Measurements from ENCODE around the gene RABL3. TPM values are rescaled to one million over a fixed set of nuclear protein-coding genes. Genes with fewer than 3 reads are reported as not detected.

Gene RABL3
- polyA plus RNA-seq, 1 of the 3 experiments (the other 2 are of a cell fraction) = 2.2 TPM

GRCh38 chr3:120775411-120775810 lies 33.1 kb upstream of the RABL3 start:
- H3K36me3 ChIP-seq (replicated peaks in 1 of 2; ENCODE audit: control insufficient read depth in 1 of 2, insufficient read depth in 2 of 2, low read length in 1 of 2) = peaks cover 35 to 54% of the 10 kb centered on the region in 2 experiments
- TF ChIP-seq CHD2 (IDR thresholded peaks at IDR 0.05; ENCODE audit: low read length, partially characterized antibody) (no peak), GATA2 (CRISPR knock-in tag; IDR thresholded peaks at IDR 0.05) (no peak), IRF3 (IDR thresholded peaks at IDR 0.05; ENCODE audit: low read depth, low read length) (no peak), EP300 (IDR thresholded peaks at IDR 0.05; ENCODE audit: borderline replicate concordance in 1 of 2, low read depth in 1 of 2, low read length in 1 of 2) (no peak)
- H3K4me3 ChIP-seq (ENCODE audit: low read depth in 2 of 2, low read length in 1 of 2) = no peak overlapping the region
- DNase-seq = no peak
- no peaks in the 10 kb centered on the region for H3K27me3 ChIP-seq (ENCODE audit: insufficient read depth)
- no peaks in the 10 kb centered on the region for H4K20me1 ChIP-seq (ENCODE audit: insufficient read depth)
- WGBS (ENCODE audit: low lambda C conversion rate) = 97% methylated on average over 4 of the region's 4 CpGs
- no peak overlapping the region for H3K27ac ChIP-seq (ENCODE audit: low read depth in 2 of 2, low read length in 1 of 2)
- H3K4me1 ChIP-seq (ENCODE audit: control insufficient read depth in 1 of 2, insufficient read depth in 2 of 2, low read depth in 1 of 2, low read length in 1 of 2) = peaks cover 0 to 6% of the 10 kb centered on the region in 2 experiments; a peak in 2 of 4 replicates
- peaks cover 10% of the 10 kb centered on the region for H3F3A ChIP-seq (replicated peaks; ENCODE audit: insufficient read depth)
- CTCF ChIA-PET = interaction anchor here (0.7 to 0.9 kb wide), 2 partner anchors 9 to 13 kb away, joined by 3 to 5 read pairs; no protein-coding TSS in a partner anchor
- no peak overlapping the region for H3K9ac ChIP-seq
- no peak overlapping the region for H2AFZ ChIP-seq (ENCODE audit: low read depth)
- H3K4me2 ChIP-seq = no peak overlapping the region
- POLR2A ChIA-PET = no interaction called here
- no peaks in the 10 kb centered on the region for H3K9me2 ChIP-seq
- no peaks in the 10 kb centered on the region for H3K9me3 ChIP-seq
- H3K79me2 ChIP-seq (ENCODE audit: insufficient read depth) = peaks cover 10% of the 10 kb centered on the region; the same call in 1 of the 2 replicates

DNA sequence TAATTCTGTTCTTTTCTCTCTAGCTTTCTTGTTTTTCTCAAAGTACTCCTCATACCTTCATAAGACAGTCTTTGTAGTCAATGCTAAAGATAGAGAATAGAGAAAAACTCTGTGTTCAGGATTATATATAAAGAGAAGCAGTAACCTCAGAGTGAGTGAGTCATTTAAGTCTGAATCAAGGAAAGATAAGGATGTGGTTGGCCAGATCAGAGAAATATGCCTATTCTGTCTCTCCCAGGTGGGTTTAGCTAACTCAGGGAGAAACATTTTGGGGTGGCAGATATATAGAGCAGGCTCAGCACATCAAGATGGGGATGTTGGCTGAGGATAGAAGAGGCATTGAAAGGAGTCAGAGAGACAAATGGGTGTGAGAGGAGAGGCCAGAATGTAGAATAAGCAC lies 31.6 kb upstream of the RABL3 start:
- TF ChIP-seq MXI1 (IDR thresholded peaks at IDR 0.05; ENCODE audit: low read depth, low read length) (no peak), FOXM1 (IDR thresholded peaks at IDR 0.05; ENCODE audit: low read depth) (no peak), FOSL2 (IDR thresholded peaks at IDR 0.05; ENCODE audit: borderline replicate concordance, low read depth) (peak; percentile 59; the same call in 1 of the 2 replicates), EP300 (IDR thresholded peaks at IDR 0.05; ENCODE audit: borderline replicate concordance in 1 of 2, low read depth in 1 of 2, low read length in 1 of 2) (no peak), FOXJ3 (CRISPR knock-in tag; IDR thresholded peaks at IDR 0.05) (no peak), NFIC (IDR thresholded peaks at IDR 0.05; ENCODE audit: borderline replicate concordance) (peak; percentile 22; the same call in 1 of the 2 replicates), JUND (IDR thresholded peaks at IDR 0.05) (peak; percentile 61), TCF12 (IDR thresholded peaks at IDR 0.05) (peak; percentile 68), PBX3 (IDR thresholded peaks at IDR 0.05) (peak; percentile 35; the same call in 1 of the 2 replicates), REST (IDR thresholded peaks at IDR 0.05; ENCODE audit: low read depth, low read length) (no peak)
- Histone ChIP-seq H3K36me3 (replicated peaks in 1 of 2; ENCODE audit: control insufficient read depth in 1 of 2, insufficient read depth in 2 of 2, low read length in 1 of 2) (peaks cover 31 to 56% of the 10 kb centered on the region in 2 experiments), H3K9ac (no peak overlapping the region), H3K27me3 (ENCODE audit: insufficient read depth) (no peaks in the 10 kb centered on the region), H3K79me2 (ENCODE audit: insufficient read depth) (peaks cover 20% of the 10 kb centered on the region; the same call in 1 of the 2 replicates), H3K4me1 (ENCODE audit: control insufficient read depth in 1 of 2, insufficient read depth in 2 of 2, low read depth in 1 of 2, low read length in 1 of 2) (peaks cover 0 to 6% of the 10 kb centered on the region in 2 experiments; a peak in 2 of 4 replicates), H3K9me2 (no peaks in the 10 kb centered on the region), H3K9me3 (no peaks in the 10 kb centered on the region), H3K27ac (ENCODE audit: low read depth in 2 of 2, low read length in 1 of 2) (peak overlapping the region in 1 of 2 experiments; percentile 19; a peak in 2 of 4 replicates), H3F3A (replicated peaks; ENCODE audit: insufficient read depth) (peaks cover 6% of the 10 kb centered on the region), H4K20me1 (ENCODE audit: insufficient read depth) (no peaks in the 10 kb centered on the region), H3K4me3 (ENCODE audit: low read depth in 2 of 2, low read length in 1 of 2) (no peak overlapping the region), H2AFZ (ENCODE audit: low read depth) (no peak overlapping the region), H3K4me2 (no peak overlapping the region)
- no peak for DNase-seq
- CTCF ChIA-PET = interaction anchor here (1.1 to 3.1 kb wide), 3 partner anchors 21 to 215 kb away, joined by 3 to 18 read pairs (median 3); no protein-coding TSS in a partner anchor
- POLR2A ChIA-PET = interaction anchor here (0.5 kb wide), 1 partner anchor 384 kb away, joined by 3 read pairs; no protein-coding TSS in a partner anchor
